GM19455 (cell line): ENCODE data around the gene KCNQ1.

ENCODE experiments used
- ATAC-seq: cut with Tn5 transposase; IDR thresholded peaks from one replicate; pipeline ENCODE4 v1.9.1; 2021; ENCODE audit not compliant: unreplicated experiment

Gene KCNQ1

GRCh38 chr11:2771758-2772466, 327.1 kb downstream of the KCNQ1 start:
- ATAC-seq: no peak

- ATAC-seq: no peak
These were observed 327.8 kb downstream of the KCNQ1 start for GRCh38 chr11:2772544-2773031.

DNA sequence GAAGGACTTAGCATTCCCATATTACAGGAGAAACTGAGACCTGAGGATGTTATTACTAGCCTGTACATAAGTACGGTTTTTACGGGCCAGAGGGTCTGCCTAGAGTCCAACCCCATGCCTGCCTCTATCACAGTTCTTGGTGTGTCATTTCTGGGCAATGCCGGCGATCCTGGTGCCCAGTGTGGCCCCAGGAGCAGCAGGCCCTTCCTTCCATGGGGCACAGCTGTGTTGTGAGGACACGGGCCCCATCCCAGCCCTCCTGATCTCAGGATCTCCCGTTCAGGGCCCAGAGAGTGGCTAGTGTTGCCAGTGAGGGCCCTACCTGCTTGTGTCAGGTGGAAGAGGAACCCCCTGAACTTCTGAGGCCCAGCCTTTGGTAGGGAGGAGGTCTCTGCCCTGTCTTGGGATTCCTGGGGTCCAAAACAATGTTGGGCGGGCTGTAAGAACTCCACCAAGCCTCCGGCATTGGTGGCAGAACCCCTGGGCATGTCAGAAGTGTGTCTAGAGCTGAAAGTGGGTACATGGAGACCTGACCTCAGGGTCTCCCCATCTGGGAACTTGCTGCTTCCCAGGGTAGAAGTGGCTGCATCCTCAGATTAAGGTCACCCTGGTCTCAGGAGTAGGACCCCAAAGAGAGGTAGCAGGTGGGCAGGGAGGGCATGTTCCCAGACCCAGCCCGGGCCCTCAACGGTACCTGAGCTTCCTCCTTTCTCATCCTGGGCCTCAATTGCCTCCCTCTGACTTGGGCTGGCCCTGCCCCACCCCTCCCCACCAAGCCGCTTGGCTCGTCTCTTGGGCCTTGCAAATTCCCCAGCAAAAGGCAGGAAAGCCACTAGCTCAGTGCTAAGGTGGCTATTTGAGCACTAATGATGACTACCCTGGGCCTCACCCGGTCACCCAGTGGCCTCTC, 329.6 kb downstream of the KCNQ1 start:
- no peak for ATAC-seq

GRCh38 chr11:2775083-2775625, 330.3 kb downstream of the KCNQ1 start:
- no peak for ATAC-seq

DNA sequence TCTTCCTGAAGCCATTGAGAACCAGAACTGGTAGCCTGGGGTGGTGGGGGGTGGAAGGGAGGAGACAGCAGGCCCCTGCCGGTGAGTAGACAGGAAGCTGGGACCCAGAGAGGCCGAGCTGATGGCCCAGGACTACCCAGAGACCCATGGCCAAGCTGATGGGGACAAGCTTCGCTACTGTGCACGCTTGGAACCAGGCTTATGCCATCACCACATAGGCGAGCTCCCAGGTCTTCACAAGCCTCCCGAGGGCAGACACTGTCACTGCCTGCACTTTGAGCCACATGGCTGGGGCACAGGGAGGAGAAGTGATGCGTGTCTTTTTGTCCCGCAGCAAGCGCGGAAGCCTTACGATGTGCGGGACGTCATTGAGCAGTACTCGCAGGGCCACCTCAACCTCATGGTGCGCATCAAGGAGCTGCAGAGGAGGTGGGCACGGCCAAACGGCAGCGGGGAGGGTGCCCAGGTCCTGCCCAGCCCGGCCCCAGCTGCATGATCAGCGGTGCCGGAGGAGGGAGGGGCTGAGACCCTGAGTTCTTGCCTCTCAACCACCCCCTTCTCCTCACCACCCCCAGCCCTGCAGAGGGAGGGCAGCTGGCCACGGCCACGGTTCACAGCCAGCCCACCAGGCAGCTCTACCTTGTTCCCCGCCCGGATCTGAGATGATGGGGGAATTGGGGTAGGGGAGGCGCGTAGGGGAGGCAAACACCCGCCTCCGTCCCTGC, 331.0 kb downstream of the KCNQ1 start:
- ATAC-seq: no peak

- no peak for ATAC-seq
These were observed 331.7 kb downstream of the KCNQ1 start for GRCh38 chr11:2776351-2777061.

DNA sequence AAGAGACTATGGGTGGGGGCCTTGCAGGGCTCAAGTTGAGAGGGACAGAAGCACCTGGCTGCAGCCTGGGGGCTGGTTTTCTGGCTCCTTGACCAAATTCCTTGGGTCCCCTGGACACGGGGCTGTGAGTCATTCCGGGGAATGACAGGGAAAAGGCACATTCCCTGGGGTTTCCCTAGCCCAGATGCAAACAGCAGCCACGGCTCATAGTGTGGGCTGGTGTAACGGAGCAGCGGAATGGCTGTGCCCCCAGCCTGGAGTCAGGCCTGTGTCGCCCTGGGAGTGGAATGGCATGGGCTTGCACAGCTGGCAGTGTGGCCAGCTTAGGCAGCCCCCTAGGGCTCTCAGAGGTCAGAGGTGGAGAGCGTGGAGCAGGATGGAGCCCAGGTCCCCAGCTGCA, 332.6 kb downstream of the KCNQ1 start:
- ATAC-seq: no peak

DNA sequence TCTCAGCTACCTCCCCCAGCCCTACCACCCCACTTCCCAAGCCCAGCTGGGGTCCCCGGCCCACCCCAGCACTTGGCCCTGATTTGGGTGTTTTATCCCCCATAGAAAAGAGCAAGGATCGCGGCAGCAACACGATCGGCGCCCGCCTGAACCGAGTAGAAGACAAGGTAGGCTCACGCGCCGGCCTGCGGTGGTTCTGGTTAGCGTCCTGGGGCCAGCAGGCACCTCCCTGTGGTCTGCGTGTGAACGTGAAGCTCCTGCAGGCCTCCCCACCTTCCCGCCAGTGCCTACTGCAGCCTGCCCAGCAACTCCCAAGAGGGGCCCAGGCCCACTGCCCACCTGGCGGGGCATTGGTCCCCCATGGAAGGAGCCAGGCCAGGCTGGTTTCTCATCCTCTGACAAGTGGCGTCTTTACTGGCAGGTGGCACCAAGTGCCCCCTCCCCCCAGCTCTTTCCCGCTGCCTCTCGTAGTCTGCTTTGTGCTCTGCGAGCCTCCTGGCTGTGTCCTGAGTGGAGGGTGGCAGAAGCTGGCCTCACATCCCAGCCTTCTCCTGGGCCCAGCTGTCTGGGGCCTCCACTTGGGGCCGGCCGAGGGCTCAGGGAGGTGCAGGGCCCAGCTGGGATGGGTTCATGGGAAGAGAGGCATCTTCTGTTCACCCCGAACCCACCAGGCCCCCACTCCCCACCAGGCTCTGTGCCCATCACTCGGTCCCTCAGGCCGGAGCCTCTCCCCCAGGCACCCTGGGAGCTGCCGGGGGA, 333.2 kb downstream of the KCNQ1 start:
- ATAC-seq: no peak

- no peak for ATAC-seq
These were observed 334.1 kb downstream of the KCNQ1 start for GRCh38 chr11:2778630-2779498.

GRCh38 chr11:2779499-2779980, 334.7 kb downstream of the KCNQ1 start:
- no peak for ATAC-seq

- no peak for ATAC-seq
These were observed 335.4 kb downstream of the KCNQ1 start for GRCh38 chr11:2779981-2780849.

- no peak for ATAC-seq
These were observed 336.1 kb downstream of the KCNQ1 start for GRCh38 chr11:2780850-2781407.

- no peak for ATAC-seq
These were observed 336.8 kb downstream of the KCNQ1 start for GRCh38 chr11:2781408-2782274.

DNA sequence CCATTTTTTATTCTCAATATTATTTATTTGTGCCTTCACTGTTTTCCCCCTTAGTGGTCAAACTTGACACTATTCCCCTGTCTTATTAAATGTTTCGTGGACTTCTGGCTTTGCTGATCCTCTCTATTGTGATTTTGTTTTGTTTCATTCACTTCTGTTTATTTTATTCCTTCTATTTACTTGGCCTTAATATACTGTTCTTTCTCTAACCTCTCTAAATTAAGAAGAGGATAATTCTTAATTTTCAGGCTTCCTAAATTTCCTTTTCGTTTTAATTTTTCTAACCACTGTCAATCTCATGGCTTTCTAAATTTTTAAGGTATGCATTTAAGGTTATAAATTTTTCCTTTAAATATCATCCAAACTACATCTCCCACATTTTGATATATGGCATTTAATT, 338.0 kb downstream of the KCNQ1 start:
- ATAC-seq: no peak

GRCh38 chr11:2783536-2784082, 338.8 kb downstream of the KCNQ1 start:
- no peak for ATAC-seq

DNA sequence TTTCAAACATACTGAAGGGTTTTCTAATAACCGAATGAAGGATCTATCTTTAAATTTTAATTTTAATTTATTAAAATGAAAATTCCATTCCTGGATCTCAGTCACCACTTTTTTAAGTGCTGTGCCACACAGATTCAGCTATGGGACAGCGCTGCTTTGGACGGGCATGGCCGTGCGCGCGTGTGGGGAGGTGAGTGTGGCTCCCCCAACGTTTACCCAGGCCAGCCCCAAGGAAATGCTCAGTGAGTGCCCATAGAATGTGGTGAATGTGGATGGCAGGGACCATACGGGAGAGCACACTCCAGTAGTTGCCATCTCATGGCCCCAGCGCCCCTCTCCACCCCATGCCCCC, 343.0 kb downstream of the KCNQ1 start:
- ATAC-seq: no peak
